ENCODE results near the gene NEURL1B. TPM values are rescaled to one million over a fixed set of nuclear protein-coding genes. Genes with fewer than 3 reads are reported as not detected.

NEURL1B gene
- polyA plus RNA-seq, 1 of the 3 experiments (the other 2 are of a cell fraction), result 2.8 TPM

- ChIA-PET POLR2A (interaction anchor here (0.7 to 1.4 kb wide), 3 partner anchors 12 to 226 kb away, joined by 3 read pairs; no protein-coding TSS in a partner anchor), CTCF (interaction anchor here (0.6 to 10.8 kb wide), 54 partner anchors 7 to 927 kb away, joined by 3 to 508 read pairs (median 4); partner anchors contain the start of genes ATP6V0E1, BNIP1, DUSP1 and RPL26L1)
- H3K27me3 ChIP-seq (ENCODE audit: insufficient read depth), result no peaks in the 10 kb centered on the region
- no peaks in the 10 kb centered on the region for H3K9me2 ChIP-seq
- no peak overlapping the region for H3K9ac ChIP-seq
- H3F3A ChIP-seq (replicated peaks; ENCODE audit: insufficient read depth), result peaks cover 5% of the 10 kb centered on the region
- WGBS (ENCODE audit: low lambda C conversion rate), result 39% methylated on average over 16 of the region's 18 CpGs
- H3K4me2 ChIP-seq, result no peak overlapping the region
- H3K36me3 ChIP-seq (replicated peaks in 1 of 2; ENCODE audit: control insufficient read depth in 1 of 2, insufficient read depth in 2 of 2, low read length in 1 of 2), result no peaks in the 10 kb centered on the region
- TF ChIP-seq FOXM1 (IDR thresholded peaks at IDR 0.05; ENCODE audit: low read depth), result no peak
- no peak for TF ChIP-seq RFX5 (IDR thresholded peaks at IDR 0.05; ENCODE audit: low read length)
- no peak for TF ChIP-seq NRF1 (IDR thresholded peaks at IDR 0.05; ENCODE audit: low read depth, low read length)
- no peak for TF ChIP-seq EZH2phosphoT487 (IDR thresholded peaks at IDR 0.05; ENCODE audit: borderline replicate concordance, low read depth)
- TF ChIP-seq, protein P1, sequence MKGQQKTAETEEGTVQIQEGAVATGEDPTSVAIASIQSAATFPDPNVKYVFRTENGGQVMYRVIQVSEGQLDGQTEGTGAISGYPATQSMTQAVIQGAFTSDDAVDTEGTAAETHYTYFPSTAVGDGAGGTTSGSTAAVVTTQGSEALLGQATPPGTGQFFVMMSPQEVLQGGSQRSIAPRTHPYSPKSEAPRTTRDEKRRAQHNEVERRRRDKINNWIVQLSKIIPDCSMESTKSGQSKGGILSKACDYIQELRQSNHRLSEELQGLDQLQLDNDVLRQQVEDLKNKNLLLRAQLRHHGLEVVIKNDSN (IDR thresholded peaks at IDR 0.05; ENCODE audit: borderline replicate concordance, low read depth), result no peak
- TF ChIP-seq, protein P2, sequence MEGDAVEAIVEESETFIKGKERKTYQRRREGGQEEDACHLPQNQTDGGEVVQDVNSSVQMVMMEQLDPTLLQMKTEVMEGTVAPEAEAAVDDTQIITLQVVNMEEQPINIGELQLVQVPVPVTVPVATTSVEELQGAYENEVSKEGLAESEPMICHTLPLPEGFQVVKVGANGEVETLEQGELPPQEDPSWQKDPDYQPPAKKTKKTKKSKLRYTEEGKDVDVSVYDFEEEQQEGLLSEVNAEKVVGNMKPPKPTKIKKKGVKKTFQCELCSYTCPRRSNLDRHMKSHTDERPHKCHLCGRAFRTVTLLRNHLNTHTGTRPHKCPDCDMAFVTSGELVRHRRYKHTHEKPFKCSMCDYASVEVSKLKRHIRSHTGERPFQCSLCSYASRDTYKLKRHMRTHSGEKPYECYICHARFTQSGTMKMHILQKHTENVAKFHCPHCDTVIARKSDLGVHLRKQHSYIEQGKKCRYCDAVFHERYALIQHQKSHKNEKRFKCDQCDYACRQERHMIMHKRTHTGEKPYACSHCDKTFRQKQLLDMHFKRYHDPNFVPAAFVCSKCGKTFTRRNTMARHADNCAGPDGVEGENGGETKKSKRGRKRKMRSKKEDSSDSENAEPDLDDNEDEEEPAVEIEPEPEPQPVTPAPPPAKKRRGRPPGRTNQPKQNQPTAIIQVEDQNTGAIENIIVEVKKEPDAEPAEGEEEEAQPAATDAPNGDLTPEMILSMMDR (IDR thresholded peaks at IDR 0.05), result peak; percentile 74
- TF ChIP-seq GATA2 (CRISPR knock-in tag; IDR thresholded peaks at IDR 0.05), result no peak
- no peak for TF ChIP-seq NFIC (IDR thresholded peaks at IDR 0.05; ENCODE audit: borderline replicate concordance)
- TF ChIP-seq PBX3 (IDR thresholded peaks at IDR 0.05), result no peak
- no peak for TF ChIP-seq EP300 (IDR thresholded peaks at IDR 0.05; ENCODE audit: borderline replicate concordance in 1 of 2, low read depth in 1 of 2, low read length in 1 of 2)
- TF ChIP-seq, protein P3, sequence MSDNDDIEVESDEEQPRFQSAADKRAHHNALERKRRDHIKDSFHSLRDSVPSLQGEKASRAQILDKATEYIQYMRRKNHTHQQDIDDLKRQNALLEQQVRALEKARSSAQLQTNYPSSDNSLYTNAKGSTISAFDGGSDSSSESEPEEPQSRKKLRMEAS (IDR thresholded peaks at IDR 0.05; ENCODE audit: low read depth), result peak; percentile 42; the same call in 1 of the 2 replicates
- TF ChIP-seq TCF12 (IDR thresholded peaks at IDR 0.05), result peak; percentile 27; the same call in 1 of the 2 replicates
- TF ChIP-seq RAD21 (IDR thresholded peaks at IDR 0.05; ENCODE audit: low read length), result peak; percentile 87
- TF ChIP-seq ZBTB33 (IDR thresholded peaks at IDR 0.05; ENCODE audit: borderline replicate concordance, low read depth), result no peak
- no peak for TF ChIP-seq TEAD4 (IDR thresholded peaks at IDR 0.05; ENCODE audit: borderline replicate concordance, insufficient read depth)
- peak; percentile 52 for TF ChIP-seq SMC3 (IDR thresholded peaks at IDR 0.05; ENCODE audit: low read depth, low read length)
- no peak overlapping the region for H3K4me3 ChIP-seq (ENCODE audit: low read depth in 2 of 2, low read length in 1 of 2)
- H2AFZ ChIP-seq (ENCODE audit: low read depth), result 0 out of 2 replicates have a peak overlapping the region, but pooled peaks have one; percentile 64
- peak; percentile 79 for DNase-seq
- H3K4me1 ChIP-seq (ENCODE audit: control insufficient read depth in 1 of 2, insufficient read depth in 2 of 2, low read depth in 1 of 2, low read length in 1 of 2), result peaks cover 0 to 3% of the 10 kb centered on the region in 2 experiments; a peak in 2 of 4 replicates
- H4K20me1 ChIP-seq (ENCODE audit: insufficient read depth), result no peaks in the 10 kb centered on the region
- H3K9me3 ChIP-seq, result no peaks in the 10 kb centered on the region
- no peak overlapping the region for H3K27ac ChIP-seq (ENCODE audit: low read depth in 2 of 2, low read length in 1 of 2)
- no peaks in the 10 kb centered on the region for H3K79me2 ChIP-seq (ENCODE audit: insufficient read depth)
Measured at GRCh38 chr5:172707285-172708182, 66.5 kb downstream of the NEURL1B start.
